SK-MEL-5 (cell line): Measurements from ENCODE around the gene FANCC. TPM values are rescaled to one million over a fixed set of nuclear protein-coding genes. Genes with fewer than 3 reads are reported as not detected.

ENCODE experiments used
- DNase-seq: peaks from one replicate; pipeline ENCODE4 v3.0.0-alpha.2; 2016; ENCODE audit warnings: low read depth, low spot score
- in situ Hi-C: cut with HindIII; loops from 2 replicates; pipeline ENCODE4 v1.10.0; 2016; ENCODE audit warnings: low sequenced_read_pairs, high pct_unique_total_duplicates, low pct_unique_long_range_greater_than_20kb
- total RNA-seq: library from RNA; depleted of rRNA; stranded (reverse); fragments of >200 nt; shearing (Covaris generic); gene quantifications from 2 replicates; pipeline ENCODE4 v1.2.3, GENCODE V29; 2014

The FANCC gene
- total RNA-seq, 1 experiment from 2014 or later, result 4.6 TPM

GRCh38 chr9:95128177-95128524 lies 189.4 kb downstream of the FANCC start:
- in situ Hi-C loops, result no loop called here
- no peak for DNase-seq

DNA sequence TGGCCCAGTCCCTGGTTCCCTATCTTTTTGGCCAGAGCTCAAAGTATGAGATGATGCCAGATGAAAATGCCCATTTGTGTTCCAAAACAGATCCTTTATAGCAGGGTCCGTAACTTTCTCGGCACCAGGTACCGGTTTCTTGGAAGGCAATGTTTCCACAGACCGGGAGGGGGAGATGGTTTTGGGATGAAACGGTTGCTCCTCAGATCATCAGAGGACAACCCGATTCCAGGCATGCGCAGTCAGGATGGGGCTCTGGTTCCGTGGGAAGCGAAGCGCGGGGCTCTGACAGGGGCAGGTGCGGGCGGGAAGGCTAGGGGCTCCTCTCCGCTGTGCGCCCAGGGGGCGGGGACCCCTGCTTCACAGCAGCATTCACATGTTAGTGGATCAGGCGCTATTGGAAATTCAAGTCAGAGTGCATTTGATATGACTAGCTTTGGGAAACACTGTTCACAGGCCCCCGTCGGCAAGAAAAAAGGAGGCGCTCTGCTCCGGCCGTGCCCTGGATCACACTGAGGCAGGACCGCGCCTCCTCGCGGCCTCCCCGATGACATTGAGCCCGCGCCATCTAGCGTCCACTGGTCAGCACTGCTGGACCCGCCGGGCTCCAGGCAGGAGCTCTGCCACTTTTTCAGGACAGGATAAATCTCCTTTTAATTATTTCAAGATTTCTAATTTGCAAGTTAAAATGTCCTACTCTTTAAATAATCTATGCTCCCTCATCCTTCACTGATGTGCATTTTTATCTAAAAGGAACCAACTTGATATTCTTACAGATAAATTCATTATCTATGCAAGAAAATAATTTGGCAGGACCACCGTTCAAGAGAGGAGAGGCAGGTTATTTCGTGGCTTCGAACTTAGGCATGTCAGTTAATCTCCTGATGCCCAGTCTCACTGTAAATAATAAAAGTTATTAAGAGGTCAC lies 190.0 kb downstream of the FANCC start:
- DNase-seq, result peak; percentile 79
- in situ Hi-C loops, result no loop called here

GRCh38 chr9:95126739-95127138 lies 190.8 kb downstream of the FANCC start:
- in situ Hi-C loops, result no loop called here
- no peak for DNase-seq

- DNase-seq, result no peak
- in situ Hi-C loops, result no loop called here
Measured at GRCh38 chr9:95125652-95126051, 191.9 kb downstream of the FANCC start.

DNA sequence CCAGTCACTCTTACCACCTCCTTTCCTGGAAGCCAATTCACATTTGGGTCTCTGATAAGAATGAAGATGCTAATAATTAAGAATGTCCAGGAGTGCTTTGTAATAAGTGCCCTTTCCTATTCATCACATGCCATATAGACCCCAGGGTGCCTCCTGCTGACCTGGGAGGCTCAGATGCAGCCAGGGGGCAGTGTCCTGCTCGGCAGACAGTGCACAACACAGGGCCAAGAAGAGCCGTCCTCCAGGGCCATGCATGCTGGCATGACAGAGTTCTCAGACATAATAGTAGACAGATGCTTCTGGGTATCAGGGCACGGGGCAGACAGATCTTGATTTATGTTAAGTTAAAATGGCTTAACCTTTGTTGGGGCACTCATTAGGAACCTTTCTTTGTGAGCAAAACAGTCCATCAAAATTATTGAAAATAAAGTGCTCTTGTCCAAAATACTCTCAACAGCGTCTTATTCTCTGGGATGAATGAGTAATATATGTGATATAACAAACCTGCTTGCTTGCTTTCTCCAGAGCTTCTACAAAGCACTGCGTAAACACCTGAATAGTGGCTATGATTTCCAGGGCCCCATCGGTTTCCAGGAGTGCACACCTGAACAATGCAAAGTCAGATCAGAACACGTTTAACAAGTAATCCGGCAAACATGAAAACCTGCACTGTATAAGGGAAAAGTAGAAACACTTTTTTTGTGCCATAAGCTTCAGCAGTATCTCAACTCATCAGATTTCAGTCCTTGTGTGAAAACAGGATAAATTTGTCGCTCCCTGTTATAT lies 192.7 kb downstream of the FANCC start:
- DNase-seq, result peak; percentile 45
- in situ Hi-C loops, result no loop called here

- DNase-seq, result no peak
- in situ Hi-C loops, result no loop called here
Measured at GRCh38 chr9:95120781-95121370, 196.6 kb downstream of the FANCC start.

- DNase-seq, result no peak
- in situ Hi-C loops, result no loop called here
Measured at GRCh38 chr9:95118596-95118995, 198.9 kb downstream of the FANCC start.

DNA sequence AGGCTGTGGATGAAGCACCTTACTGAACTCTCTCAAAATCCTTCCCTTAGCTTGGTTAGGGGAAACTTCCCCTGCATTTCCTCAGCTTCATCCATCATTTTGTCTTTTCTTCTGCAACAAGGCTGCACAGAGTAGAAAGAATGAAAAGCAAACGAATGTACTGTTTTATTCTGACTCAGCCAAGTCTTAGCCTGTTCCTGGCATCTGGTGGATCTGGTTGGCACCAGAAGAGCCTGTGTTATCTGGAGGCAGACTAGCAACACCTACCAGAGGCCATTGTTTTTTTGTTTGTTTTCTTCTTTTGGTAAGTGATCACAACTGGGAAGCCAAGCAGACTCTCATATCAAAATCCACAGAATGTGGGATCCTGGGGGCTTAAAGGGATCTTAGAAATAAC lies 200.7 kb downstream of the FANCC start:
- in situ Hi-C loops, result no loop called here
- DNase-seq, result no peak

GRCh38 chr9:95116002-95116807 lies 201.3 kb downstream of the FANCC start:
- DNase-seq, result peak; percentile 77
- in situ Hi-C loops, result no loop called here

DNA sequence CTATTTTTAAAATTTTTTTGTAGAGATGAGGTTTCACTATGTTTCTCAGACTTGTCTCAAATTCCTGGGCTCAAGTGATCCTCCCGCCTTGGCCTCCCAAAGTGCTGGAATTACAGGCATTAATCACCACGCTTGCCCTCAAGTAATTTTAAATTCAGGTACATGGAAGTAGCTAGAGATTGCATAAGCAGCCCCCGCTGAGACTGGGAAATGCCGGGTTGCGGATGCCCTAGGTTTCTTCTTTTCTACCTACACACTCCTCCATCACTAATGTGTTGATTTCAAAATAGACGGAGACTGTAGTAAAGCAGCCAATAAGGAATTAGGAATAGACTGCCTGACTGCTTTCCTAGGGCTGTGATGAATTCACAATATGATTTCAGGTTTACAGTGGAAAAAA lies 202.4 kb downstream of the FANCC start:
- no peak for DNase-seq
- in situ Hi-C loops, result no loop called here

GRCh38 chr9:95112436-95113280 lies 204.9 kb downstream of the FANCC start:
- in situ Hi-C loops, result no loop called here
- DNase-seq, result no peak

GRCh38 chr9:95111716-95112115 lies 205.8 kb downstream of the FANCC start:
- no peak for DNase-seq
- in situ Hi-C loops, result no loop called here

GRCh38 chr9:95110921-95111525 lies 206.5 kb downstream of the FANCC start:
- in situ Hi-C loops, result no loop called here
- DNase-seq, result no peak

DNA sequence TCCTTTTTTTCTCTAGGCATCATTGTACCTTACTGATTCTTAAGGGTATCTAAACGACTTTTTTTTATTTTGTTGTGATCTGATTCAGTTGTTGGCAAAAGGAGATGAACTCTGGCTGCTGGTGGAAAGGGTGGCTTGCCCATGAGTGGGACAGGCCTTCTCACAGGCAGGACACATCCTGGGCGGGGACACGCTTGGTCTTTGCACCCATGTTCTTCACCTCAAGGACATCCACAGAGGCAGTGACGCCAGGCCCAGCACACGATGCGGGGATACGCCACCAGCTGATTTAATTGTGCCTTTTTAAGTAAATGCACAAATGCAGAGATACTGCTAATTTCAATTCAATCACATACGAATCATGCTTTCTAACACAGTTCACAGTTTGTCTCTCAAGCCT lies 208.1 kb downstream of the FANCC start:
- in situ Hi-C loops, result no loop called here
- DNase-seq, result no peak

DNA sequence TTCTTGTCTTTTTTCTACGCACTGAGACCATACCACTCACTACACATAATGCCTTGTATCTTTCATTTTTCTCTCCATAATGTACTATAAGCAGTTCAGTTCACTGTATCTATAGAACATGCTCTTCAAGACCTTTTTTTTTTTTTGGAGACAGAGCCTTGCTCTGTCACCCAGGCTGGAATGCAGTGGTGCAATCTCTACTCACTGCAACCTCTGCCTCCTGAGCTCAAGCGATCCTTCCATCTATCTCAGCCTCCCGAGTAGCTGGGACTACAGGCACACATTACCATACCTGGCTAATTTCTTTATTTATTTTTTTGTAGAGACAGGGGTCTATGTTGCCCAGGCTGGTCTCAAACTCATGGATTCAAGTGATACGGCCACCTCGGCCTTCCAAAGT lies 208.7 kb downstream of the FANCC start:
- in situ Hi-C loops, result no loop called here
- peak; percentile 35 for DNase-seq

DNA sequence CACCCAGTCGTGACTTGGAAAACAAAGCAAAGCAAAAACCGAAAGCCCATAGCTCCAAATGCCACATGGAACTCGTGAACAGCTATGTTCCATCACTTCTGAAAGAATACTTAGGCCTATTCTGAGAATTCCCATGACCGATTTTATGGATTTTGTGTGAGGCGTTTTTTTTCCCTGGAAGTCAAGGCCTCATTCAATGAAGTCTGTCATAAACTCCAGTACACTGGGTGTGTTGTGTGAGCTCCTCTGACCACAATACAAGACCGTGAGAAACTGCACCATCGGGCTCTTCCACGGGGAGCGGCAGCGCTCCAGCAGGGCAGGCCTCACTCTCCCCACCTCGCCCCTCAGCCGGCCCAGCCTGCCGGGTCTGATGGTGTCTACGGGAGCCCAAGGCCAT lies 209.5 kb downstream of the FANCC start:
- in situ Hi-C loops, result no loop called here
- peak; percentile 100 for DNase-seq
